VCaP (cell line): ENCODE data around the gene XPNPEP2.

Experiments
- H3K27ac ChIP-seq: fragments of 450-650 bp; 2 replicates; pipeline ENCODE4 v1.5.1; 2017
- CTCF ChIP-seq: fragments of 450-650 bp; conservative IDR thresholded peaks from 2 replicates; pipeline ENCODE4 v1.5.1; 2017; ENCODE audit warnings: mild to moderate bottlenecking, moderate library complexity

The XPNPEP2 gene

GRCh38 chrX:129728061-129728460, 10.7 kb upstream of the XPNPEP2 start:
- H3K27ac ChIP-seq = no peak overlapping the region
- TF ChIP-seq CTCF = no peak

GRCh38 chrX:129731228-129731627, 7.6 kb upstream of the XPNPEP2 start:
- no peak overlapping the region for H3K27ac ChIP-seq
- no peak for TF ChIP-seq CTCF

- no peak for TF ChIP-seq CTCF
- no peak overlapping the region for H3K27ac ChIP-seq
These were observed 5.9 kb upstream of the XPNPEP2 start for GRCh38 chrX:129732857-129733256.

GRCh38 chrX:129733335-129733734, 5.4 kb upstream of the XPNPEP2 start:
- no peak for TF ChIP-seq CTCF

GRCh38 chrX:129736491-129736890, 2.3 kb upstream of the XPNPEP2 start:
- TF ChIP-seq CTCF = no peak
- no peak overlapping the region for H3K27ac ChIP-seq

More at GRCh38 chrX:129733335-129733734, 5.4 kb upstream of the XPNPEP2 start:
- no peak overlapping the region for H3K27ac ChIP-seq

GRCh38 chrX:129737916-129738315, 863 bp upstream of the XPNPEP2 start:
- TF ChIP-seq CTCF = no peak

GRCh38 chrX:129739578-129739977, 799 bp downstream of the XPNPEP2 start:
- TF ChIP-seq CTCF = no peak
- H3K27ac ChIP-seq = no peak overlapping the region

More at GRCh38 chrX:129737916-129738315, 863 bp upstream of the XPNPEP2 start:
- no peak overlapping the region for H3K27ac ChIP-seq
